NT2/D1 (cell line): ENCODE results near the gene P2RX6.
A peak's percentile ranks its signal among the peaks of the same experiment; 100 is the strongest.

Source experiments
- DNase-seq: peaks from one replicate; pipeline ENCODE4 v3.0.0-alpha.2; 2011; ENCODE audit warnings: low read depth, low spot score
- H3K27me3 ChIP-seq: 2 replicates; pipeline ENCODE4 v1.6.0; 2011; ENCODE audit warnings: mild to moderate bottlenecking; ENCODE audit not compliant: insufficient read length, insufficient read depth
- H3K36me3 ChIP-seq: 2 replicates; pipeline ENCODE4 v1.6.1; 2011; ENCODE audit warnings: mild to moderate bottlenecking, low read length, mixed read lengths; ENCODE audit not compliant: insufficient read depth, insufficient read length
- H3K4me1 ChIP-seq: 2 replicates; pipeline ENCODE4 v1.5.1; 2011; ENCODE audit not compliant: insufficient read depth, insufficient read length
- H3K4me3 ChIP-seq: 2 replicates; pipeline ENCODE4 v1.5.1; 2011; ENCODE audit warnings: low read depth; ENCODE audit not compliant: insufficient read length
- H3K9ac ChIP-seq: 2 replicates; pipeline ENCODE4 v1.6.0; 2011; ENCODE audit warnings: low read depth; ENCODE audit not compliant: insufficient read length
- H3K9me3 ChIP-seq: 2 replicates; pipeline ENCODE4 v1.5.1; 2011; ENCODE audit warnings: mild to moderate bottlenecking, low read length; ENCODE audit not compliant: insufficient read depth
- SUZ12 ChIP-seq: IDR thresholded peaks from 2 replicates; pipeline ENCODE4 v1.6.1; 2011; ENCODE audit not compliant: insufficient read length, insufficient read depth; ENCODE audit errors: extremely low read depth
- YY1 ChIP-seq: IDR thresholded peaks from 2 replicates; pipeline ENCODE4 v1.6.1; 2011; ENCODE audit not compliant: insufficient read length, insufficient read depth
- ZNF274 ChIP-seq: IDR thresholded peaks from 2 replicates; pipeline ENCODE4 v1.6.1; 2011; ENCODE audit warnings: mild to moderate bottlenecking, low read depth, low read length

Gene P2RX6

DNA sequence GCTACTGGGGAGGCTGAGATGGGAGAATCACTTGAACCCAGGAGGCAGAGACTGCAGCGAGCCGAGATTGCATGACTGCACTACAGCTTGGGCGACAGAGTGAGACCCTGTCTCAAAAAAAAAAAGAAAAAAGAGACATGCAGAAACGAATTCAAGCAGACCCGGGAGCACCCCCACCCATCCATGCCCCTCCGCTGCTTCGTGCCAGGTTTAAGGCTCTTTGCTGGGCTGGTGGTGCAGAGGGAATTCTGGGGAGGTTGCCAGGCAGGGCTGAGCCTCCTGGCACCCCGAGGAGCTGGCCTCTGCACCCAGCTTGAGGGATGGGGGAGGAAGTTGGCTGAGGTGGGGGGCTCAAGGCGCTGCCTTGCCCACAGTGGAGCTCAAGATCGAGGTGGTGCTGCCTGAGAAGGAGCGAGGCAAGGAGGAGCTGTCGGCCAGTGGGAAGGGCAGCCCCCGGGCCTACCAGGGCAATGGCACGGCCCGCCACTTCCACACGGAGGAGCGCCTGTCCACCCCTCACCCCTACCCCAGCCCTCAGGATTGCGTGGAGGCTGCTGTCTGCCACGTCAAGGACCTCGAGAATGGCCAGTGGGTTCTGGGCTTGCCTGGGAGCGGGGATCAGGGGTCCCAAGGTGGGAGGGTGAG, 41.9 kb upstream of the P2RX6 start:
- H3K4me1 ChIP-seq: peaks cover 15% of the 10 kb centered on the region
- no peak overlapping the region for H3K4me3 ChIP-seq
- H3K9ac ChIP-seq: no peak overlapping the region
- TF ChIP-seq YY1: no peak
- no peak for TF ChIP-seq ZNF274
- no peak for TF ChIP-seq SUZ12
- DNase-seq: no peak
- no peaks in the 10 kb centered on the region for H3K36me3 ChIP-seq
- peaks cover 22% of the 10 kb centered on the region for H3K27me3 ChIP-seq
- no peaks in the 10 kb centered on the region for H3K9me3 ChIP-seq

DNA sequence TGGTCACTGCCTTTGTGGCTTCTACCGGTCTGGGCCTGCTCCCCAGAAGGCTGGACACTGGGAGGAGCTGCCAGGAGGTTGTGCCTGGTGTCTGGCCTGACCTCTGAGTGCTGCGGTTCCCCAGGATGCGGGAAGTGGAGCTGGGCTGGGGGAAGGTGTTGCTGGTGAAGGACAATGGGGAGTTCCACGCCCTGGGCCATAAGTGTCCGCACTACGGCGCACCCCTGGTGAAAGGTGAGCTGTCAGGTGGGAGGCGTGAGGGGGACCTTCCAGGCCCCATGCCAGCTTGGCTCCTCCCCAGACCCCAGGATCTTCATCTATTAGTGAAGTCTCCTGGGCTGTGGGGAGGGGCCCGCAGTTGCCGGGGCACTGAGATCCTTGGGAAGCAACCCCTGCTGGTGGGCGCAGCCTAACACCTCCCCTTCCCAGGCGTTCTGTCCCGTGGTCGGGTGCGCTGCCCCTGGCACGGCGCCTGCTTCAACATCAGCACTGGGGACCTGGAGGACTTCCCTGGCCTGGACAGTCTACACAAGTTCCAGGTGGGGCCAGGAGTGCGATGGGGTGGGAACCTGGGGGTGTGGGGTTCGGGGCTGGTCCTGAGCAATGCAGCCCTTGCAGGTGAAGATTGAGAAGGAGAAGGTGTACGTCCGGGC, 41.2 kb upstream of the P2RX6 start:
- no peak overlapping the region for H3K4me3 ChIP-seq
- no peaks in the 10 kb centered on the region for H3K36me3 ChIP-seq
- DNase-seq: no peak
- peaks cover 8% of the 10 kb centered on the region for H3K4me1 ChIP-seq
- no peaks in the 10 kb centered on the region for H3K9me3 ChIP-seq
- no peak for TF ChIP-seq YY1
- TF ChIP-seq ZNF274: no peak
- no peak for TF ChIP-seq SUZ12
- no peak overlapping the region for H3K9ac ChIP-seq
- H3K27me3 ChIP-seq: peaks cover 24% of the 10 kb centered on the region

DNA sequence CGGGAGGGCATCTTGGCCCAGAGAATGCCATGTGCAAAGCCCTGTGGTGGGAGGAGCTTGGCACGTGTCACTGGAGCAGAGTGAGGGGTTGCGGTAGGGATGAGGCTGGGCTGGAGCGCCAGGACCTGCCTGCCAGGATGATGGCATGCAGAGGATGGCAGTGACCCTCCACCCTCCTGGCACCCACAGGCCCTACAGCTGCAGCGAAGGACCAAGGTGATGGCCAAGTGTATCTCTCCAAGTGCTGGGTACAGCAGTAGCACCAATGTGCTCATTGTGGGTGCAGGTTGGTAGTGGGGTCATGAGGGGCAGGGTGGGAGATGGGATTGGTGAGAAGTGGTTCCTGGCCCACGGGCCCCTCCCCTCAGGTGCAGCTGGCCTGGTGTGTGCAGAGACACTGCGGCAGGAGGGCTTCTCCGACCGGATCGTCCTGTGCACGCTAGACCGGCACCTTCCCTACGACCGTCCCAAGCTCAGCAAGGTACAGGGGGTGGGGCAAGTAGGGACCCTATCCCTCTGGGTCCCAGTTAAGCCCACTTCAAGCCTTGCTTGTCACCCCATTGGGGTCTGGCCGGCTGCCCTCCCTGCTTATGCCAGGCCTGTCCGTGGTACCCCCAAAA, 40.5 kb upstream of the P2RX6 start:
- Histone ChIP-seq H3K9me3 (no peaks in the 10 kb centered on the region), H3K9ac (peak overlapping the region; percentile 10)
- no peak for DNase-seq

DNA sequence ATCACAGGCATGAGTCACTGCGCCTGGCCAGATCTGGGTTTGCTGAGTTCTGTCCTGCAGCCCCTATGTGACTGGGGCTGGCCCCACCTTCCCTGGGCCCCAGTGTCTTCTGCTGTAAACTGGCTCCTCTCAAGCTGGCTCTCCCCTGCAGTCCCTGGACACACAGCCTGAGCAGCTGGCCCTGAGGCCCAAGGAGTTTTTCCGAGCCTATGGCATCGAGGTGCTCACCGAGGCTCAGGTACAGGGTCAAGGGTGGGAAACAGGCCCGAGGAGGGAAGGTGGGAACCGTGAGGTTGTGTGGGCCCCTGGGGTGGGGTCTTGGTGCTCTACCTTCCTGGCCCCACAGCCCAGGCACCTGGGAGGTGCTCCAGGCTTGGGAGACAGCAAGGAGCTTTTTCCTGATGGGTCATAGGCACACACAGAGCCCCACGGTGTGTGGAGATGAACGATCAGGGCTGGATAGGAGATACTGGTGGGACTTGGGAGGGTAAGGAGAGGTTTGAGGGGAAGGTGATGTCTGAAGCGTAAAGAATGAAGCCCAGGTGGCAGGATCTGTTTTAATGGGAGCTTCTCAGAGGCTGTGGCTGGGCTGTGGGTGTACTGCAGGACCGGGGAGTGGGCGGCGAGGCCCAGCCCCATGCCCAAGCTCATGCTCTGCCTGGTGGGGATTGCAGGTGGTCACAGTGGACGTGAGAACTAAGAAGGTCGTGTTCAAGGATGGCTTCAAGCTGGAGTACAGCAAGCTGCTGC, 39.2 kb upstream of the P2RX6 start:
- H3K36me3 ChIP-seq: no peaks in the 10 kb centered on the region
- TF ChIP-seq SUZ12 (no peak), YY1 (no peak), ZNF274 (no peak)
- H3K9me3 ChIP-seq: no peaks in the 10 kb centered on the region
- no peak overlapping the region for H3K4me3 ChIP-seq
- no peak for DNase-seq
- peak overlapping the region; percentile 8 for H3K9ac ChIP-seq
- H3K27me3 ChIP-seq: peaks cover 12% of the 10 kb centered on the region
- H3K4me1 ChIP-seq: peaks cover 12% of the 10 kb centered on the region

More for the DNA sequence above, 40.5 kb upstream of the P2RX6 start:
- Histone ChIP-seq H3K36me3 (no peaks in the 10 kb centered on the region), H3K27me3 (peaks cover 19% of the 10 kb centered on the region), H3K4me3 (no peak overlapping the region), H3K4me1 (peaks cover 8% of the 10 kb centered on the region)
- no peak for TF ChIP-seq ZNF274
- TF ChIP-seq YY1: no peak

DNA sequence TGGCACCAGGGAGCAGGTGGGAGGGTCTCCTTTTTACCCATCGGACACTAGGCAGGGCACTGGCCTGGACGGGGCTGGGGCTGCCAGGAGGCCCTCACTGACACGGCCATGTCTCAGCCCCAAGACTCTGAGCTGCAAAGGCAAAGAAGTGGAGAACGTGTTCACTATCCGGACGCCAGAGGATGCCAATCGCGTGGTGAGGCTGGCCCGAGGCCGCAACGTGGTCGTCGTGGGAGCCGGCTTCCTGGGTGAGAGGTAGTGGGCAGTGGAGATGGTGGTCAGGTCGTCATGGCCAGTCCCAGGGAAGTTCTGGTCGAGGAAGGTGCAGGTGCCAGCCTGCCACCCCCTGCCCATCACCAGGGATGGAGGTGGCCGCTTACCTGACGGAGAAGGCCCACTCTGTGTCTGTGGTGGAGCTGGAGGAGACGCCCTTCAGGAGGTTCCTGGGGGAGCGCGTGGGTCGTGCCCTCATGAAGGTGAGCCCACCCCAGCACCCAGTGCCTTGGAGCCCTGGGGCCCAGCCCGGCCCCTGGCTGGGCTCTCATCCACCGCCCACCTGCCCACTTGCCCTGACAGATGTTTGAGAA, 38.6 kb upstream of the P2RX6 start:
- no peaks in the 10 kb centered on the region for H3K36me3 ChIP-seq
- H3K9me3 ChIP-seq: no peaks in the 10 kb centered on the region
- peaks cover 12% of the 10 kb centered on the region for H3K27me3 ChIP-seq
- no peak for TF ChIP-seq YY1
- no peak for TF ChIP-seq ZNF274
- no peak for TF ChIP-seq SUZ12
- H3K9ac ChIP-seq: no peak overlapping the region
- no peak for DNase-seq
- H3K4me3 ChIP-seq: no peak overlapping the region
- peaks cover 11% of the 10 kb centered on the region for H3K4me1 ChIP-seq

DNA sequence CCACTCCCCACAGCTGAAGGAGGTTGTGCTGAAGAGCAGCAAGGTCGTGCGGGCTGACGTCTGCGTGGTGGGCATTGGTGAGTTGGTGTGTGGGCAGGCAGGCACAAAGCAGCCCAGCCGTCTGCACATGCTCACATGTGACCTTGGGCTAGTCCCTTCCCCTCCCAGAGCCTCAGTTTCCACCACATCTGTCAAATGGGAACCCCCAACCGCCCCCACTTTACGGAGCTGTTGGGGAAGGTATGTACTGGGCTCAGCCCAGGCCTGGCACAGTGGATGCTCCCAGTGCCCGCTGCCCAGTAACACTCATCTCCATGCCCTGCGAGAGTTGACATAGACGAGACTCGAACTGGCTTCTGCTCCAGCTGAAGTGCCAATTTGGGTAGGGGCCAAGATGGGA, 37.9 kb upstream of the P2RX6 start:
- Histone ChIP-seq H3K36me3 (no peaks in the 10 kb centered on the region), H3K4me1 (peaks cover 9% of the 10 kb centered on the region), H3K27me3 (peaks cover 12% of the 10 kb centered on the region), H3K9me3 (no peaks in the 10 kb centered on the region), H3K4me3 (no peak overlapping the region), H3K9ac (no peak overlapping the region)
- no peak for DNase-seq
- TF ChIP-seq ZNF274: no peak
- no peak for TF ChIP-seq YY1
- TF ChIP-seq SUZ12: no peak
